Germinal center (tissue), 1 donor: ENCODE data around the gene TOPBP1.

Source experiments
- DNase-seq: peaks from one replicate; pipeline ENCODE4 v3.0.0; 2012; ENCODE audit warnings: mixed read lengths, low spot score

The TOPBP1 gene

DNA sequence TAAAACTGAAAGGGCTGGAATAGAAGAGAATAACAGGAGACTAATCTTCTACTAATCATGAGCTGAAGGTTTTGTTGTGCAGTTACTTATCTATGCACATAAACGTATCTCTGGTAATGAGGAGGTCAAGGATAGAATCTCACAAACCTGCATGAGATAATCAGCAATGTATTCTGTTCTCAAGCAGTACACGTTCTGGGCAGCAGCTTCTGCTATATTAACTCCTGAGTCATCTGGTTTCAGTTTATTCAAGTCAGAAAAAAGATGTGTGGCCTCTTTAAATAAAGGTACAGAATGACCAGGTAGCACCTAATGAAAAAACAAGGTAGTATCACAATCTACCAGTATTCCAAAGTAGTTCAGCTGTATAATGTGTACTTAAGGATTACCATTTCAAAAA is 53.4 kb downstream of the TOPBP1 start:
- no peak for DNase-seq

DNA sequence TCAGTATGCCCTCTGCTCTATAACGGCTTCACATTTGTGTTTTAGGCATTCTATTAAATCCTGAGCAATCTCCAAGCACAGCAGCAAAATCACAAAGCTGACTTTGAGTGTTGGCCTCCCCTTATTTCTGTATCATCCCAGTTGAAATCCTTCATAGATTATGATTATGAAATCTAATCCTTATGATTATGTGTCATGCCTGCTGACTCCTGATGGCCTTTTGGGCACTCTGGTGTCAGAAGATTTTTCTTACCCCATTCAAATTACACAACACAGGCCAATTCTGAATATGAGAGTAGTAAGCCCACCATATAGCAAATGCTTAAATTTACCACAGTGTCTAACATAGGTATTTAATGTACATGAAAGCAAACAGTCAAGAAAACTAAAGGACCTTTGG is 53.9 kb downstream of the TOPBP1 start:
- no peak for DNase-seq

DNA sequence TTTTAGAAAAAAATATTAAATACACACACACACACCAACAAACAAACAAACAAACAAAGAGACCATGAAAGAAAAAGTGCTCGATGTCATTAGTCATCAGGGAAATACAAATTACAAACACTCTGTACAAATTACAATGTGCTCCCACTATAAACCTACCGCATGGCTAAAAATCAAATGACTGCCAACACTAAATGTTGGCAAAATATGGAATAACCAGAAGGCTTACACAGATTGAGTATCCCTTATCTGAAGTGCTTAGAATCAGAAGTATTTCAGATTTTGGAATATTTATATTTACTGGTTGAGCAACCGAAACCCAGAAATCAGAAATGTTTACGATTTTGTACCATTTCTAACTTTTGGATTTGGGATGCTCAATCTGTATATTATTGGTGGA is 54.8 kb downstream of the TOPBP1 start:
- no peak for DNase-seq

DNA sequence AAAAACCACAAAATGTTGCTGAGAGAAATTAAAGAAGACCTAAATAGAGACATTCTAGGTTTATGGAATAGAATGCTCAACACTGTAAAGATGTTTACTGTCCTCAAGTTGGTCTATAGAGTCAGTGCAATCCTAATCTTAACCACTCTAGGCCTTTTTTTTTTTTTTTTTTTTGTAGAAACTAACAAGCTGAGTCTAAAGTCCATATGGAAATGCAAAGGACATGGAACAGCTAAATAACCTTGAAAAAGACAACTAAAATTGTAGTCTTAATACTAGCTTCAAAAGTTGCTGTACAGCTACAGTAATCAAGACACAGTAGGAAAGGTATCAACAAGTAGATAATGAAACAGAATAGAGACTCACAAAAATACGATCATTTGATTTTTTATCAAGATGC is 55.4 kb downstream of the TOPBP1 start:
- no peak for DNase-seq

DNA sequence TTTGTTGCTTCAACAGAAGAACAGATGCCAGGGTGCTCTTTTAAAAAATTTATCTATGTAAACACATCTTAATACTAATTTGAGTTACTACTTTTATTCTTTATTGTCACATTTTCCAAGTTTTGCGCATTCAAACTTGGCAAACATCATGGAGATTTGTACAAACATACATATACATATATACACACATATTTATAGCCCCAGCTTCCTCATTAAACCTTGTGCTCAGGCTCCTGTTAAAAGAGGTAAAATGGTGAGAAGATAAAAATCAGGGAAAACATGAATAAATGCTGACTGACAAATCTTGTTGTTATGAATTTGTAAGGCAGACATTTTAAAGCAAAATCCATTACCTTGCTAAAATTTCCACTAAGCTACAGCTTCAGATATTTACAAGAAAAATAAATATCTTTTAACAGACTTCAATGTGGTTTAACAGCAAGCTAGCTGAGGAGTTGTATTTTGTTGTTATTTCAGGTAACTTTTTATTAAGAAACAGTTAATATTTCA is 61.1 kb downstream of the TOPBP1 start:
- DNase-seq: no peak

DNA sequence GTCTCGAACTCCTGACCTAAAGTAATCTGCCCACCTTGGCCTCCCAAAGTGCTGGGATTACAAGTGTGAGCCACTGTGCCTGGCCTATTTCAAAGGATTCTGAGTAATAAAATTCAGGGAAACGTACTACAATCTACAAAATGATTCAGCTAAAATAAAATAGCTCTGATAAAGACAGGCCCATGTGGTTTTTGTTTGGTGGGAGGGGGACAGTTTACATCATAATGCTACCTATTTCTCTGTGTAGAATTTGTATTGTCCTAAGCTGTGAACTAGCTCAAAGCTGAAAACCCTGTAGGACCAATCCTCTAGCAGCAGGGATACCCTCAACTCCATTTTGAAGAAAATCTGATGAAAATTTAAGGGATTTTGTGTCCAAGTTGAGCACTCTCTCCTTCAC is 62.5 kb downstream of the TOPBP1 start:
- no peak for DNase-seq

DNA sequence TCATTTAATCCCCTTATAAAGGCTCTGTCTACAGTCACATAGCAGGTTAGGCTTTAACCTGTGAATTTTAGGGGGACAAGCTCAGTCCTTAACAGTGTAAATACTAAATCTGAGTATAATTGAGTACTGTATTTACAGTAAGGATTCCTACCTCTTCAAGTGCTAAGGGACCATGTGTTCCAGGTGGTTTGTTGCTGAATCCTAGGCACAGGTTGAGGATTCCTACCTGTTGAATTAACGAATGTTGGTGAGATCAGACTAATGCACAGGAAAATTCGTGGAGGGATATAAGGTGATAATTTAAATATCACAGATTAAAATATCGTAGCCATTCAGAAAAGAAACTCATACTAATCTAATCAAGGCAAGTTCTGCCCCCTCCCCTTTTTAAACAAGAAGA is 63.3 kb downstream of the TOPBP1 start:
- DNase-seq: no peak

DNA sequence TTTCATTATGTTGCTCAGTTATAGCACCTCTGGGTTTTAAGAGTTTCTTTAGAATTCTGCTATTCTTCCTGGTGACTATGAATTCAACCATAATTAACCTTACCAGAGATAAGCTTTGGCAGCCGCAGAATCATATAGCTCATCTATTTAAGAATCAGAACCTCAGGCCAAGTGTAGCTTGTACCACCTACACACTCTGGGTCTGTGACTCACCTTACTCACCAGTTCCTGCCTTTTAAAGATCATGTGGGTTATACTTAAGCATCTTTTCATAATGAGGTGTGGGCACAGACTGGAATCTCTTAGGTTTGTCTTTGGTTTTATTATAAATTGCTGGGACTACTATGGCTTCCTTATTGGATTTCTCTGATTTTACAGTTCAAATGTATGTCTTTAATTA is 66.4 kb downstream of the TOPBP1 start:
- DNase-seq: no peak

DNA sequence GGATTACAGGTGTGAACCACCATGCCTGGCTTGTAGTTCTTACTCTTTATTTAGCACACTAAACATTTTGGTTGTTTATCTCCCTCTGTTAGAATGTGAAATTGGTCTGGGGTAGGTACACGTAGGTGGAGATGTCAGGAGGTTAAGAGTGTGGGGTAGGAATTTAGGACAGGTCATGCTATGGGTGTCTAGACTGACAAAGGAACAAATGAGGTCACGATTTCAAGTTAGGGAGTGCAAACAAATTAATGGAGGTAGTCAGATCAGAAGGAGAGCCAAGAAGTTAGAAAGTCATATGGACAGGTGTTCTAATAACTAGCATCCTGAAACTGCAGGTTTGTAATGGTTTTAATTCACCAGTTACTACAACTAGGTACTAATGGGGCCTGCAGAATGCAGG is 68.5 kb downstream of the TOPBP1 start:
- no peak for DNase-seq

DNA sequence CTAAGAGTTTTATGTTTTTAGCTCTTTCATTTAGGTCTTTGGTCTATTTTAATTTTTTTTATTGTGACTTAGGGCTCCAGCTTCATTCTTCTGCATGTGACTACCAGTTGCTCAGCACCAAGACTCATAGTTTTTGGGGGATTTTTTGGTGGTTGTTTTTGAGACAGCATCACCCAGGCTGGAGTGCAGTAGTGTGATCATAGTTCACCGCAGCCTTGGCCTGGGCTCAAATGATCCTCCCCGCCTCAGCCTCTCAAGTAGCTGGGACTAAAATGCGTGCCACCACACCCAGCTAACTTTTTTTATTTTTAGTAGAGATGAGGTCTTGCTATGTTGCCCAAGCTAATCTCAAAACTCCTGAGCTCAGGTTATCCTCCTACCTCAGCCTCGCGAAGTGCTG is 68.9 kb downstream of the TOPBP1 start:
- no peak for DNase-seq

DNA sequence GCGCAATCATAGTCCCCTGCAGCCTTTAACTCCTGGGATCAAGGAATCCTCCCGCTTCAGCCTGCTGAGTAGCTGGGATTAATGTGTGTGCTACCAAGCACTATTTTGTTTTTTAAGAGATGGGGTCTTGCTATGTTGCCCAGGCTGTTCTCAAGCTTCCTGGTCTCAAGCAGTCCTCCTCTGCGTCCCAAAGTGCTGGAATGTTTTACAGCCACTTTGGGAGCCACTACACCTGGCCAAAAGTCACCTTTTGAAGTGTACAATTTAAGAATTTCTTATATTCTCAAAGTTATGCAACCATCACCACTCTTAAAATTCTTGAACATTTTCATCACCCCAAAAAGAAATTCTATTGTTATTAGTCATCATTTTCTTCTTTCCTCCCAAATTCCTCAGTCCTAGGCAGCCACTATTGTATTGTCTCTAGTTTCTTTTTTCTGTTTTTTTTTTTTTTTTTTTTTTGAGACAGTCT is 70.4 kb downstream of the TOPBP1 start:
- no peak for DNase-seq

DNA sequence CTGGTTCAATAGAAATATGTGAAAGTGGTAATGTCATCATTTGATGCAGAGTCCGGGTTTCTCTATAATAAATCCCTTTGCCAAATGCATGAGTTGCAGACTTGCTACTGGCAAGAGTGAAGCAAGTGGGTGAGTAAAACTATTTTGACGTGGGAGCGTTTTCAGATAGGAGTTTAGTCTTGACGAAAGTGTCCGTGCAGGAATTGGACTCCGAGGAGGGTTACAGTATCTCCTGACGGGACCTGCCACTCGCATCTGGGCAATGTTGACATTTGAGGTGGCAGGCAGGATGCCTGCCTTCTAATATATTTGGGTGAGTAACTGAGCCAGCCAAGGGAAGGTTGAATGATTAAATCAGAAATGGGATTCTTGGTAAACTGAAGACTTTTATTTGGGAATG is 72.2 kb downstream of the TOPBP1 start:
- no peak for DNase-seq

DNA sequence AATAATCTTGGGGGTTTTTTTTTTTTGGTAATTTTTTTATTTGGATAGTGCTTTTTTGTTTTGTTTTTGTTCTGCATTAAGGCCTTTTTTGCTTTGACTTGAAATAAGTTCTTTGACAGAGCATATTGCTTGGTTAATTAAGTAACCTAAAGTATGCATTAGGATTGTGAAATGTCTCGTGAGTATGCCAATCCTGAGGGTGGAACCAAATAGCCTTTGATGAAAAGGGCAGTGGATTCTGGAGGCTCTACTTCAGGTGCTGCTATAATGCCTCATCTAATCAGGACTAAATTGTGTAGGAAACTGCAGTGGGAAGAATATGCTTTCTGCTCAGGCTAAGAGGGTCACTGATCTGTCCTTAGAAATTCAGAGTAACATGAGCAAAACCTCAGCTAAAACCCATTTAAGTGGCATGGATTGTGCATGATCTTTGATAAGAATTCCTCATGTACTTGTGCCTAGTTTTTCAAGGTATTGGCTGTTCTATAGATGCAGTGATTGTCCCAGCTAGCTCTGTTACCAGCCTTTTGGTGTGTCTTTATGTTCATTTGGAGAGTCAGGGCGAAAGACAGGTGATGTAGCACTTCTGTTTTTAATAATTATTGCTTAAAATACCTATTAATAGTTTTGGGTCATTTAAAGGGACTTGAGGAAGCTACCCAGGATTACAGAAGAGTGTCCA is 72.8 kb downstream of the TOPBP1 start:
- no peak for DNase-seq

DNA sequence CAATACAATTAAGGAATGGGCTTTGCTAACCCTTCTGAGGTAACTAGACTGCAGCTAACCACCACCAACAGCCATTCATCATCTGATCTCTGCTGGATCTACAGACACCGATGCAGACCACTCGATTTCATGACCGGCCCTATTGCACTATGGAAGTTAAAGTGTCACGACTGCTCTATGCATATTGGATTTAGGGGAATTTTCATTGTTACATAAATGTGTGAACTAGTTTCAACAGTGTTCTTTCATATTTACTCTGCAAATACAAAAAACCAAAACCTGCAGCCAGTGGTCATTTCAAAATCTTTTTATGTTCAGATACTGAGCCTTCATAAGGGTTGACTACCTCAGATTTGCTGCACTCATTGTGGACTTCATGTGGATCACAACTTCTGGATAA is 73.7 kb downstream of the TOPBP1 start:
- DNase-seq: no peak

DNA sequence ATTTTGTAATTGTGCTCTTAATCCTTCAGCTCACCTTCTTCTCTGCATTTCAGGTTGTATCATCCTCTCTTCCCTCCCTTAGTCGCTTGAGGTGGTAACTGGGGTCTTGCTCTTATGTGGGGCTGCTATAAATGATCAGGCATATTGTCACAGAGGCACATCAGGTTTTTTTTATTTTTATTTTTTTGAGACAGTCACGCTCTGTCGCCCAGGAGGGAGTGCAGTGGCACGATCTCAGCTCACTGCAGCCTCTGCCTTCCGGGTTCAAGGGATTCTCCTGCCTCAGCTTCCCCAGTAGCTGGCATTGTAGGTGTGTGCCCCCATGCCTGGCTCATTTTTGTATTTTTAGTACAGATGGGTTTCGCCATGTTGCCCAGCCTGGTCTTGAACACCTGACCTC is 78.3 kb downstream of the TOPBP1 start:
- no peak for DNase-seq

DNA sequence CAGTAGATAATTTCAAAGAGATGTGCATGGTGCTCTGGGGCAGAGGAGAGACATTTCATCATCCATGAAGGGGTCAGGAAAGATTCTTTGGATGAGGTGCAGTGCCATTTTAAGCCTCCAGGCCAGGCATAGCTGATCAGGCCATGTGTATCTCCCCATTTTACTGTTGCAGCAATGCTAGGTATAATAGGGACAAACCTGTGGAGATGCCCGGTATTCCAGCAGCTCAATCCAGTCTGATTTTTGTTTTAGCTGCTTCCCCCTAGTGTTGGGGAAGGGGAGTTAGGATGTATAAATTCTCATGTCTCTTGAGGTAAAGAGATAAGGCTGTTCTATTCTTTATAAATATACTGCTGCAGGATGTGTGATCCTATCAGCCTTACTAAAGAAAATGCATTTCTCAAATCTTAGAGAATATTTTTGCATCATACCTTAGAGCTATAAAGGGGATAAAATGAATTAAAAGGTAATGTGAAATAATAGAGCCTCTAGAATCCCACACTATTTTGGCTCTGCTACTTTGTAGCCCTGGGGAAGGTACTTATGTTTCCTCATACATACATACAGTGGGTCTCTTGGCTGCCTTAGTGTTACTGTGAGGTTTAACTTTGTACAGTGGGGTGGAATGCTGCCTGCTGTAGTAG is 83.1 kb downstream of the TOPBP1 start:
- no peak for DNase-seq

DNA sequence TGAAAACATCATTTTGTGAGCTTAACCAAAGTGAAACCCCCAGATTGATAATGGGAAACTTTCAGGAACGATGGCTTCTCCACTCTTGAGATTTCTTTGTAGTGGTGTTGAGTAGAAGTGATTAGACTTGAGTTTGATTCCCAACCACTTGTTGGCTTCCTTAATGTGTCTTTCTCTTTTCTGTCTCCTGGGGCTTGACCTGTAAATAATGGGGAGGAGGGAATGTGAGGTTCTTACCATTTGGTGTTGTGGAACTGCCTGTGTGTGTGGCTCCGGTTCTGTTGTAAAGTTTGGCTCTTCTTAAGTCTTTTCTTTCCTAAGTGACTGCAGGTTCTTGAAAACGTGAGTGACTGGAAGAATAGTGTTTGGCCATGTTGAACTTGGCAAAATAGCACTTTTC is 85.6 kb downstream of the TOPBP1 start:
- no peak for DNase-seq

DNA sequence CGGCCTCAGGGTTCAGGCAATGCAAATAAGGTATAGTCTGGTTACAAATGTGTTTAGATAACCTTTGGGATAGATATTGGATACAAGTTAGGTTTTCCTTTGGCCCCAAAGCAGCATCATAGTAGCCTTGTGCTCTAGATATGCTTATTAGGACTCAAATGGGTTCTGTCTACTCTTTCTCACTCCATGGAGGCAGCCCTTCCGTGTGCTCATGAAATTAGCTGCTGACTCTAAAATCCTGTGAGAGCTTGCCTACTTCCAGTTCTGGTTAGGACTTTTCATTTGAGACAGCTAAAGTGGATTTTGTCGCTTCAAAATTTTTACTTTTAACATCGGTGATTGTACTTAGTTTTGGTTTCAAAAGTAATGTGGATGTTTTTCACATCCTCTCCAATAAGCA is 86.7 kb downstream of the TOPBP1 start:
- no peak for DNase-seq

DNA sequence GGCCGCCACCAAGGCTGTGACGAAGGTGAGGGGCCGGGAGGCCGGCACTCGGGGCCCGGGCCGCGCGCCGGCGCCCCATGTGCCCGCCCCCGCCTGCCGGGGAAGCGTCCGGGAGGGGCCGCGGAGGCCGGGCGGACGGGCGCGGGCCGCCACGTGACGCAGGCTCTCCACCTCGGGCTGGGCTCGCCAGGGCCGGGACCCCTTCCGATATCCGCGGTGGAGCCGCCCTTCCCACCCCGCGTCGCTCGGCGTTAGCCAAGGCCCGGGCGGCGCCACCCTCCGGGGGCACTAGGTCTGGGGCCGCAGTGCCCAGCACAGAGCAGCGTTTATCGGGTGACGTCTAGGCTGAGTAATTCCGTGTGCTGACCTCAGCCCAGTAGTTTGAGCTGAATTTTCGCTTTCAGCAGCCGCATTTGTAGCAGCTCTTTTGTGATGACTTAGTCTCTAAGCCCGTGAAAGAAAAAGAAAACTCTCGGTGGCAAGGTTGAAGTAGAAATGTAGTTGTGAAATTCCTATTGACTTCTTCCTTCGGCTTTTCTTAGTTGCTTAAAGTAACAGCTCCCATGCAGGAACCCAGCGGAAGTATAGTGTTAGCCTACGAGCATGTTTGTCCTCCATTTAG is 87.4 kb downstream of the TOPBP1 start:
- peak; percentile 47 for DNase-seq

DNA sequence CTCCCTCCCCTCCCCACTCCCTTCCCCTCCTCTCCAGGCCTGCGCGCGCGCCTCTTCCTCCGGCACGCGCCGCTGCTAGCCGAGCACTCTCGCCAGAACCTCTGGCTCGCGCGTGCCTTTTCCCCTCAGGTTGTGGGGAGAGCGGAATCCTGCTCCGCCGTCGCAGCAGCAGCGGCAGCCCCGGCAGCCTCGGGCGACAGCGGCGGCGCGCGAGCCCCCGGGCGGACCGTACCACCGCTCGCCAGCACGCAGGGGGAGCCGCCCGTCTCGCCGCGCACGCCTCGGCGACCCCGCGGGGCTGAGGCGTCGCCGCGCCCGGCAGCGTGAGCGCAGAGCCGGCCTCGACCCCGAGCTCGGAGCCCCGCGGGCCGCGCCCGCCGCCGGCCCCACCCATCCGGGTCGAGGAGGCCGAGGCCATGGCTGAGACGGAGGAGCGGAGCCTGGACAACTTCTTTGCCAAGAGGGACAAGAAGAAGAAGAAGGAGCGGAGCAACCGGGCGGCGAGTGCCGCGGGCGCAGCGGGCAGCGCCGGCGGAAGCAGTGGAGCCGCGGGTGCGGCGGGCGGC is 88.0 kb downstream of the TOPBP1 start, which contains the start of gene CDV3:
Gene CDV3, plus strand, starts transcription at position 58 of the 566 bp plus-strand sequence. Its CDS starts 359 bp downstream, at position 417.
- no peak for DNase-seq

DNA sequence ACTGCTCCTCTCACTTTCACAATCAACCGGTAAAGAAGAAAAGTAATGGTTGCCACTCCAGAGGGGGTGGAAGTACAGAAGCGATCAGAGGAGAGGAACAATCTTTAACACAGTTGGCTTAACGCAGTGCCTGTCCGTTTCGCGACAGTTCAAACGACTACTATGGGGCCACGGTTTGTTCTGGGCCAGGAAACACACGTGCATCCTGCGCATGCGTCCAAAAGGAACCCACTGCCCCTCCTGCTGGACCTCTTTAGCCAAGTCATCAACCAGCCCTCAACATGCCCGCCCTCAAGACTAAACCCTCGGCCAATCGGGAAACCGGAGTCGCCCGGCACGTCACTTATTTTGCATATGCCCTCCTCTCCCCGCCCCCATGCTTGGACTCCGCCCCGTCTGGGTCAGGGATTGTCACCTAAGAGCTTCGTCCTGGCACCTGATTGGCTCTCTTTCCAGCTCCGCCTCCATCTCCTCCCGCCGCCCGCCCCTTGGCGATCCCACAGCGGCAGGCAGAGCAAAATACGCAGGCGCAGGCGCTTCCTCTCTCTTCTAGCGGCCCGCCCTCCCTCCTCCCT is 88.6 kb downstream of the TOPBP1 start:
- peak; percentile 93 for DNase-seq
